K562 (cell line): ENCODE data around the gene ZC3H18. TPM values are rescaled to one million over a fixed set of nuclear protein-coding genes. Genes with fewer than 3 reads are reported as not detected.

Experiments
- CREB1 ChIP-seq, 2 experiments: sonication (generic) in 1 of 2; formaldehyde crosslinking in 1 of 2; IDR thresholded peaks; 2 replicates each; pipeline versions ENCODE4 v1.6.1 to v1.8.0; 2012 to 2022; ENCODE audit warnings: inconsistent platforms in 1 of 2, mild to moderate bottlenecking in 1 of 2, missing genetic modification reagents in 1 of 2, moderate library complexity in 1 of 2
- GATAD2A ChIP-seq: fragments of 450-650 bp; IDR thresholded peaks from 2 replicates; pipeline ENCODE4 v1.6.1; 2017
- HLTF ChIP-seq: fragments of 450-650 bp; IDR thresholded peaks from 2 replicates; pipeline ENCODE4 v1.6.1; 2016
- KDM2B ChIP-seq: fragments of 250-450 bp; sonication (Bioruptor Pico); IDR thresholded peaks from 2 replicates; pipeline ENCODE4 v1.8.0; 2021; ENCODE audit warnings: mild to moderate bottlenecking, moderate library complexity
- MAZ ChIP-seq, 2 experiments: fragments of 450-650 bp in 1 of 2; sonication (generic) in 1 of 2; formaldehyde crosslinking; IDR thresholded peaks in 1 of 2; conservative IDR thresholded peaks in 1 of 2; 2 replicates each; pipeline versions ENCODE4 v1.4.0 to v1.5.0; 2020; ENCODE audit warnings: mild to moderate bottlenecking in 1 of 2, missing genetic modification reagents in 1 of 2
- STAG1 ChIP-seq: sonication (generic); formaldehyde crosslinking; IDR thresholded peaks from 2 replicates; pipeline ENCODE4 v1.5.0; 2020; ENCODE audit warnings: missing genetic modification reagents, borderline replicate concordance
- ZBTB7A ChIP-seq: IDR thresholded peaks from 2 replicates; pipeline ENCODE4 v1.6.1; 2011; ENCODE audit warnings: low read depth, mild to moderate bottlenecking, low read length, moderate library complexity, borderline replicate concordance; ENCODE audit not compliant: control insufficient read depth
- ZNF197 ChIP-seq: fragments of 200-800 bp; sonication (Bioruptor generic); IDR thresholded peaks from 2 replicates; pipeline ENCODE4 v1.6.1; 2016; ENCODE audit warnings: low read depth, missing genetic modification characterization, missing compliant biosample characterization
- ZNF316 ChIP-seq: fragments of 450-650 bp; IDR thresholded peaks from 2 replicates; pipeline ENCODE4 v1.6.1; 2016
- ZNF644 ChIP-seq: fragments of 200-800 bp; sonication (Bioruptor generic); IDR thresholded peaks from 2 replicates; pipeline ENCODE4 v1.6.1; 2016; ENCODE audit warnings: low read depth, missing genetic modification characterization, missing compliant biosample characterization
- polyA plus RNA-seq, 8 experiments: library from polyadenylated mRNA; depleted of rRNA in 4 of 8; stranded (reverse) in 5 of 8; unstranded in 3 of 8; fragments of >200 nt; fragmentation: Nextera tagmentation in 2 of 8; fragmentation: Illumina TruSeq in 1 of 8; extraction: Ambion mirVana in 2 of 8; extraction: Trizol in 1 of 8; gene quantifications; 2 replicates each; pipeline versions ENCODE4 v1.2.1 to v1.2.3, GENCODE V29; 2011 to 2014; ENCODE audit warnings: inconsistent platforms in 1 of 8, missing spikeins in 1 of 8
- total RNA-seq, 7 experiments: library from RNA; depleted of rRNA in 6 of 7; stranded (reverse); fragments of >200 nt in 6 of 7; fragmentation: Illumina TruSeq in 2 of 7; extraction: Trizol in 2 of 7; gene quantifications; 2 replicates each; pipeline versions ENCODE4 v1.2.1 to v1.2.3, GENCODE V29; 2011 to 2021; ENCODE audit warnings: low replicate concordance in 1 of 7
- TF ChIP-seq, protein P1 (sequence below): sonication (generic); formaldehyde crosslinking; IDR thresholded peaks from 2 replicates; pipeline ENCODE4 v1.8.1; 2023; ENCODE audit warnings: missing genetic modification reagents, mild to moderate bottlenecking, borderline replicate concordance
- TF ChIP-seq, protein P2 (sequence below): fragments of 450-650 bp; formaldehyde crosslinking; conservative IDR thresholded peaks from 2 replicates; pipeline ENCODE4 v1.4.0; 2022; ENCODE audit warnings: mild to moderate bottlenecking, missing genetic modification characterization
- TF ChIP-seq, protein P3 (sequence below): fragments of 450-650 bp; IDR thresholded peaks from 2 replicates; pipeline ENCODE4 v1.7.1; 2018; ENCODE audit warnings: mild to moderate bottlenecking, low read depth; ENCODE audit not compliant: partially characterized antibody
- TF ChIP-seq, protein P4 (sequence below): sonication (generic); formaldehyde crosslinking; IDR thresholded peaks from 2 replicates; pipeline ENCODE4 v1.8.0; 2022; ENCODE audit warnings: mild to moderate bottlenecking, missing genetic modification reagents
- TF ChIP-seq, protein P5 (sequence below): fragments of 150-350 bp; conservative IDR thresholded peaks from 2 replicates; pipeline ENCODE4 v1.6.1; 2014; ENCODE audit warnings: low read length

The ZC3H18 gene
- total and polyA plus RNA-seq, 9 of the 15 experiments (the other 6 are each of a cell fraction or from before 2014, with no cell fraction given) = 1.7 to 88.7 (median 26.9) TPM

DNA sequence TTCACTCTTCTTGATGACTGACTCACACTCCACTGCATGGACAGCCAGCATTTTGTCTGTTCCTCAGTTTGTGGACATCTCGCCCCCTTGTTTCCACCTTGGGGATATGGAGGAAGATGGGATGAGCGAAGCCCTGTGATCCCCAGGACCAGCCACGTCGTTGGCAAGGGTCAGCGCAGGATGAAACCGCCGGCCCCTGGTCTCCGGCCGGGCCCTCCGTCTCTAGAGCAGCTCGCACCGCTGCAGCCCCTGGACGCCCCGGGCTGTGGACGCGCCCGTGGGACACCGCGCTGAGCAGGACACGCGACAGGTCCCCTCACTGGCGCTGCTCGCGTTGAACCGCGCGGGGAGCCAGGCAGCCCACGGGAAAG lies 604 bp upstream of the ZC3H18 start (continued):
- TF ChIP-seq, protein P1, sequence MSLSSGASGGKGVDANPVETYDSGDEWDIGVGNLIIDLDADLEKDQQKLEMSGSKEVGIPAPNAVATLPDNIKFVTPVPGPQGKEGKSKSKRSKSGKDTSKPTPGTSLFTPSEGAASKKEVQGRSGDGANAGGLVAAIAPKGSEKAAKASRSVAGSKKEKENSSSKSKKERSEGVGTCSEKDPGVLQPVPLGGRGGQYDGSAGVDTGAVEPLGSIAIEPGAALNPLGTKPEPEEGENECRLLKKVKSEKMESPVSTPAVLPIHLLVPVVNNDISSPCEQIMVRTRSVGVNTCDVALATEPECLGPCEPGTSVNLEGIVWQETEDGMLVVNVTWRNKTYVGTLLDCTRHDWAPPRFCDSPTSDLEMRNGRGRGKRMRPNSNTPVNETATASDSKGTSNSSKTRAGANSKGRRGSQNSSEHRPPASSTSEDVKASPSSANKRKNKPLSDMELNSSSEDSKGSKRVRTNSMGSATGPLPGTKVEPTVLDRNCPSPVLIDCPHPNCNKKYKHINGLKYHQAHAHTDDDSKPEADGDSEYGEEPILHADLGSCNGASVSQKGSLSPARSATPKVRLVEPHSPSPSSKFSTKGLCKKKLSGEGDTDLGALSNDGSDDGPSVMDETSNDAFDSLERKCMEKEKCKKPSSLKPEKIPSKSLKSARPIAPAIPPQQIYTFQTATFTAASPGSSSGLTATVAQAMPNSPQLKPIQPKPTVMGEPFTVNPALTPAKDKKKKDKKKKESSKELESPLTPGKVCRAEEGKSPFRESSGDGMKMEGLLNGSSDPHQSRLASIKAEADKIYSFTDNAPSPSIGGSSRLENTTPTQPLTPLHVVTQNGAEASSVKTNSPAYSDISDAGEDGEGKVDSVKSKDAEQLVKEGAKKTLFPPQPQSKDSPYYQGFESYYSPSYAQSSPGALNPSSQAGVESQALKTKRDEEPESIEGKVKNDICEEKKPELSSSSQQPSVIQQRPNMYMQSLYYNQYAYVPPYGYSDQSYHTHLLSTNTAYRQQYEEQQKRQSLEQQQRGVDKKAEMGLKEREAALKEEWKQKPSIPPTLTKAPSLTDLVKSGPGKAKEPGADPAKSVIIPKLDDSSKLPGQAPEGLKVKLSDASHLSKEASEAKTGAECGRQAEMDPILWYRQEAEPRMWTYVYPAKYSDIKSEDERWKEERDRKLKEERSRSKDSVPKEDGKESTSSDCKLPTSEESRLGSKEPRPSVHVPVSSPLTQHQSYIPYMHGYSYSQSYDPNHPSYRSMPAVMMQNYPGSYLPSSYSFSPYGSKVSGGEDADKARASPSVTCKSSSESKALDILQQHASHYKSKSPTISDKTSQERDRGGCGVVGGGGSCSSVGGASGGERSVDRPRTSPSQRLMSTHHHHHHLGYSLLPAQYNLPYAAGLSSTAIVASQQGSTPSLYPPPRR (CRISPR knock-in tag) = 0 out of 2 replicates have a peak, but pooled peaks have one; percentile 73
- no peak for TF ChIP-seq ZNF197
- TF ChIP-seq, protein P2, sequence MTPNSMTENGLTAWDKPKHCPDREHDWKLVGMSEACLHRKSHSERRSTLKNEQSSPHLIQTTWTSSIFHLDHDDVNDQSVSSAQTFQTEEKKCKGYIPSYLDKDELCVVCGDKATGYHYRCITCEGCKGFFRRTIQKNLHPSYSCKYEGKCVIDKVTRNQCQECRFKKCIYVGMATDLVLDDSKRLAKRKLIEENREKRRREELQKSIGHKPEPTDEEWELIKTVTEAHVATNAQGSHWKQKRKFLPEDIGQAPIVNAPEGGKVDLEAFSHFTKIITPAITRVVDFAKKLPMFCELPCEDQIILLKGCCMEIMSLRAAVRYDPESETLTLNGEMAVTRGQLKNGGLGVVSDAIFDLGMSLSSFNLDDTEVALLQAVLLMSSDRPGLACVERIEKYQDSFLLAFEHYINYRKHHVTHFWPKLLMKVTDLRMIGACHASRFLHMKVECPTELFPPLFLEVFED (CRISPR knock-in tag) = no peak
- no peak for TF ChIP-seq MAZ (CRISPR knock-in tag; conservative IDR thresholded peaks at IDR 0.05 in 1 of 2, IDR thresholded peaks at IDR 0.05 in 1 of 2)
- peak; percentile 35; the same call in 1 of the 2 replicates for TF ChIP-seq ZBTB7A
- TF ChIP-seq ZNF316 = no peak
- peak; percentile 42; the same call in 1 of the 2 replicates for TF ChIP-seq GATAD2A
- TF ChIP-seq STAG1 (CRISPR knock-in tag) = no peak
- no peak for TF ChIP-seq ZNF644
- TF ChIP-seq, protein P3, sequence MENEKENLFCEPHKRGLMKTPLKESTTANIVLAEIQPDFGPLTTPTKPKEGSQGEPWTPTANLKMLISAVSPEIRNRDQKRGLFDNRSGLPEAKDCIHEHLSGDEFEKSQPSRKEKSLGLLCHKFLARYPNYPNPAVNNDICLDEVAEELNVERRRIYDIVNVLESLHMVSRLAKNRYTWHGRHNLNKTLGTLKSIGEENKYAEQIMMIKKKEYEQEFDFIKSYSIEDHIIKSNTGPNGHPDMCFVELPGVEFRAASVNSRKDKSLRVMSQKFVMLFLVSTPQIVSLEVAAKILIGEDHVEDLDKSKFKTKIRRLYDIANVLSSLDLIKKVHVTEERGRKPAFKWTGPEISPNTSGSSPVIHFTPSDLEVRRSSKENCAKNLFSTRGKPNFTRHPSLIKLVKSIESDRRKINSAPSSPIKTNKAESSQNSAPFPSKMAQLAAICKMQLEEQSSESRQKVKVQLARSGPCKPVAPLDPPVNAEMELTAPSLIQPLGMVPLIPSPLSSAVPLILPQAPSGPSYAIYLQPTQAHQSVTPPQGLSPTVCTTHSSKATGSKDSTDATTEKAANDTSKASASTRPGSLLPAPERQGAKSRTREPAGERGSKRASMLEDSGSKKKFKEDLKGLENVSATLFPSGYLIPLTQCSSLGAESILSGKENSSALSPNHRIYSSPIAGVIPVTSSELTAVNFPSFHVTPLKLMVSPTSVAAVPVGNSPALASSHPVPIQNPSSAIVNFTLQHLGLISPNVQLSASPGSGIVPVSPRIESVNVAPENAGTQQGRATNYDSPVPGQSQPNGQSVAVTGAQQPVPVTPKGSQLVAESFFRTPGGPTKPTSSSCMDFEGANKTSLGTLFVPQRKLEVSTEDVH = no peak
- peak; percentile 80; the same call in 1 of the 2 replicates for TF ChIP-seq KDM2B (CRISPR knock-in tag)
- TF ChIP-seq HLTF = no peak
- TF ChIP-seq, protein P4, sequence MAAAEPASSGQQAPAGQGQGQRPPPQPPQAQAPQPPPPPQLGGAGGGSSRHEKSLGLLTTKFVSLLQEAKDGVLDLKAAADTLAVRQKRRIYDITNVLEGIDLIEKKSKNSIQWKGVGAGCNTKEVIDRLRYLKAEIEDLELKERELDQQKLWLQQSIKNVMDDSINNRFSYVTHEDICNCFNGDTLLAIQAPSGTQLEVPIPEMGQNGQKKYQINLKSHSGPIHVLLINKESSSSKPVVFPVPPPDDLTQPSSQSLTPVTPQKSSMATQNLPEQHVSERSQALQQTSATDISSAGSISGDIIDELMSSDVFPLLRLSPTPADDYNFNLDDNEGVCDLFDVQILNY (CRISPR knock-in tag) = 0 out of 2 replicates have a peak, but pooled peaks have one; percentile 23
- TF ChIP-seq, protein P5, sequence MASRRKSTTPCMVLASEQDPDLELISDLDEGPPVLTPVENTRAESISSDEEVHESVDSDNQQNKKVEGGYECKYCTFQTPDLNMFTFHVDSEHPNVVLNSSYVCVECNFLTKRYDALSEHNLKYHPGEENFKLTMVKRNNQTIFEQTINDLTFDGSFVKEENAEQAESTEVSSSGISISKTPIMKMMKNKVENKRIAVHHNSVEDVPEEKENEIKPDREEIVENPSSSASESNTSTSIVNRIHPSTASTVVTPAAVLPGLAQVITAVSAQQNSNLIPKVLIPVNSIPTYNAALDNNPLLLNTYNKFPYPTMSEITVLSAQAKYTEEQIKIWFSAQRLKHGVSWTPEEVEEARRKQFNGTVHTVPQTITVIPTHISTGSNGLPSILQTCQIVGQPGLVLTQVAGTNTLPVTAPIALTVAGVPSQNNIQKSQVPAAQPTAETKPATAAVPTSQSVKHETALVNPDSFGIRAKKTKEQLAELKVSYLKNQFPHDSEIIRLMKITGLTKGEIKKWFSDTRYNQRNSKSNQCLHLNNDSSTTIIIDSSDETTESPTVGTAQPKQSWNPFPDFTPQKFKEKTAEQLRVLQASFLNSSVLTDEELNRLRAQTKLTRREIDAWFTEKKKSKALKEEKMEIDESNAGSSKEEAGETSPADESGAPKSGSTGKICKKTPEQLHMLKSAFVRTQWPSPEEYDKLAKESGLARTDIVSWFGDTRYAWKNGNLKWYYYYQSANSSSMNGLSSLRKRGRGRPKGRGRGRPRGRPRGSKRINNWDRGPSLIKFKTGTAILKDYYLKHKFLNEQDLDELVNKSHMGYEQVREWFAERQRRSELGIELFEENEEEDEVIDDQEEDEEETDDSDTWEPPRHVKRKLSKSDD = no peak
- no peak for TF ChIP-seq CREB1 (IDR thresholded peaks at IDR 0.05)
- TF ChIP-seq CREB1 (CRISPR knock-in tag; IDR thresholded peaks at IDR 0.05) = no peak
